Endodermal cell (in vitro differentiated cells): ENCODE data around the gene ANKRD39. TPM values are rescaled to one million over a fixed set of nuclear protein-coding genes. Genes with fewer than 3 reads are reported as not detected.

Source experiments
- DNase-seq: peaks from one replicate; pipeline ENCODE4 v3.0.0-alpha.2; 2017
- H3K27ac ChIP-seq: 2 replicates; pipeline ENCODE4 v1.5.1; 2013; ENCODE audit warnings: mild to moderate bottlenecking, low read depth, low read length, moderate library complexity
- H3K27me3 ChIP-seq: 2 replicates; pipeline ENCODE4 v1.6.1; 2013; ENCODE audit warnings: mild to moderate bottlenecking, low read length, moderate library complexity; ENCODE audit not compliant: insufficient read depth, control insufficient read depth, poor library complexity, severe bottlenecking
- H3K36me3 ChIP-seq: 2 replicates; pipeline ENCODE4 v1.7.0; 2013; ENCODE audit warnings: mild to moderate bottlenecking, low read length, moderate library complexity; ENCODE audit not compliant: control insufficient read depth, insufficient read depth
- H3K4me1 ChIP-seq: one replicate; pipeline ENCODE4 v1.7.0; 2013; ENCODE audit warnings: low read length; ENCODE audit not compliant: control insufficient read depth, insufficient read depth
- H3K4me3 ChIP-seq: 2 replicates; pipeline ENCODE4 v1.5.1; 2013; ENCODE audit warnings: mild to moderate bottlenecking, low read length, moderate library complexity
- H3K9ac ChIP-seq: 2 replicates; pipeline ENCODE4 v1.6.1; 2013; ENCODE audit warnings: mild to moderate bottlenecking, low read length, moderate library complexity; ENCODE audit not compliant: poor library complexity, severe bottlenecking; ENCODE audit errors: extremely low read depth
- H3K9me3 ChIP-seq: 2 replicates; pipeline ENCODE4 v1.6.1; 2013; ENCODE audit warnings: mild to moderate bottlenecking, low read length, moderate library complexity; ENCODE audit not compliant: control insufficient read depth
- H3K27ac Mint-ChIP-seq: 2 replicates; pipeline ENCODE4 v1.8.0; 2020; ENCODE audit warnings: mixed read lengths
- H3K27me3 Mint-ChIP-seq: 2 replicates; pipeline ENCODE4 v1.8.0; 2021; ENCODE audit warnings: mild to moderate bottlenecking, mixed read lengths; ENCODE audit not compliant: insufficient read depth
- H3K36me3 Mint-ChIP-seq: 2 replicates; pipeline ENCODE4 v1.8.0; 2020; ENCODE audit warnings: low read depth, mixed read lengths
- H3K4me1 Mint-ChIP-seq: 2 replicates; pipeline ENCODE4 v1.8.0; 2020; ENCODE audit warnings: mixed read lengths
- H3K4me3 Mint-ChIP-seq: 2 replicates; pipeline ENCODE4 v1.8.0; 2020; ENCODE audit warnings: mild to moderate bottlenecking, moderate library complexity, mixed read lengths
- H3K9me3 Mint-ChIP-seq: 2 replicates; pipeline ENCODE4 v1.8.0; 2020; ENCODE audit warnings: mild to moderate bottlenecking, mixed read lengths
- CTCF ChIP-seq: fragments of 200-600 bp; sonication (generic); conservative IDR thresholded peaks from 2 replicates; pipeline ENCODE4 v1.5.0; 2021; ENCODE audit warnings: antibody characterized with exemption, mild to moderate bottlenecking
- WGBS, 2 experiments: methylation state at CpG; one replicate each; pipeline versions ENCODE4 v1.1.5 to v1.1.7; 2013; ENCODE audit warnings: missing lambda C conversion rate in 2 of 2, mixed read lengths in 1 of 2; ENCODE audit not compliant: insufficient coverage in 1 of 2, insufficient read length in 1 of 2; 5-methylcytosine and 5-hydroxymethylcytosine counted together
- total RNA-seq, 2 donors: library from RNA; stranded (reverse); fragmentation: NEBNext Ultra II Directional in 1 of 2; extraction: Animal tissue kit (Norgen Biotek cat#: 25700) in 1 of 2; gene quantifications; 2 replicates in 1 of 2; 3 replicates in 1 of 2; pipeline ENCODE4 v1.2.1, GENCODE V29; 2021

ANKRD39 gene
- total RNA-seq, 2 donors from 2014 or later, result 14.6 to 16.7 TPM

GRCh38 chr2:96893289-96894150 is 35.7 kb upstream of the ANKRD39 start:
- no peaks in the 10 kb centered on the region for H3K36me3 ChIP-seq
- H3K27me3 ChIP-seq, result no peaks in the 10 kb centered on the region
- H3K4me3 ChIP-seq, result no peak overlapping the region
- DNase-seq, result no peak
- no peaks in the 10 kb centered on the region for H3K27me3 Mint-ChIP-seq
- H3K4me1 Mint-ChIP-seq, result peaks cover 50% of the 10 kb centered on the region
- H3K27ac Mint-ChIP-seq, result no peak overlapping the region
- H3K36me3 Mint-ChIP-seq, result no peaks in the 10 kb centered on the region
- TF ChIP-seq CTCF, result no peak
- H3K9ac ChIP-seq, result no peak overlapping the region
- no peak overlapping the region for H3K4me3 Mint-ChIP-seq
- no peaks in the 10 kb centered on the region for H3K9me3 Mint-ChIP-seq
- peaks cover 12% of the 10 kb centered on the region for H3K4me1 ChIP-seq
- H3K27ac ChIP-seq, result no peak overlapping the region
- 94 to 96% methylated on average over 11 to 16 of the region's 16 CpGs for WGBS, 2 experiments
- no peaks in the 10 kb centered on the region for H3K9me3 ChIP-seq

DNA sequence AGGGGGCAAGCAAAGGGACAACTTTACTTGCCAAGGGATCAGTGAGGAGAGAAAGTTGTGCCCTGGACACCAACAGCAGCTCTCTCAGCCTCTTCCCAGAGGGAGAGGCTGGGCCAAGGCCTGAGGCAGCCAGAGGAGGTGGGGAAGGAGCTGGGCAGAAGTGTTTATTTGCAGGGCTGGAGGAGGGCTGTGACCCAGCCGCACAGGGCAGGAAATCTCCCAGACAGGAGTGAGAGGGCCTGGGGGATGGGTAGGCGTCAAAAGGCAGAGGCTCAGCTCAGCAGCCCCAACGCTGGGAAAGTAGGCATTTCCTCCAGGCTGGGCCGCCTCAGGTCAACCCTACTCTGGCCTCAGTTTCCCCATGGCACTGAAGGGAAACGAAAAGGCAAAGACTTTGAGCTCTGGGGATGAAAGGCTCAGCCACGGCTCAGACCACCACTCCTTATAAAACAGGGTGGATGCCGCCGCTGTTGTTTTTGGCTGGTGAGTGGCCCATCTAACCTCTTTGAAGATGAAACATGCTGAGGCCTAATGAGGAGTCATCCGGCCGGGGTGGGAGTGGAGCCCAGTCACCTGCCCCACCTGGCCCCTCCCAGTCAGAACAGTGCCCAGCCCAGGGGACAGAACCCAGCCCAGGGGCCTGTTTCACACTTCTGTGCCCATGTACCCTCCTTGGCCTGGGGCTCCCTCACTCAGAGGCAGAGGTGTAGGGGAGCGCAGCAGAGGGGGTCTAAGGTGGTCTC is 33.9 kb upstream of the ANKRD39 start:
- Mint-ChIP-seq H3K27ac (peak overlapping the region; percentile 91), H3K27me3 (no peaks in the 10 kb centered on the region), H3K4me3 (peak overlapping the region; percentile 5), H3K36me3 (no peaks in the 10 kb centered on the region), H3K4me1 (peaks cover 52% of the 10 kb centered on the region), H3K9me3 (no peaks in the 10 kb centered on the region)
- no peak overlapping the region for H3K27ac ChIP-seq
- H3K4me1 ChIP-seq, result peaks cover 12% of the 10 kb centered on the region
- TF ChIP-seq CTCF, result no peak
- 64 to 78% methylated on average over 10 to 11 of the region's 11 CpGs for WGBS, 2 experiments
- H3K36me3 ChIP-seq, result no peaks in the 10 kb centered on the region
- H3K9me3 ChIP-seq, result no peaks in the 10 kb centered on the region
- H3K27me3 ChIP-seq, result no peaks in the 10 kb centered on the region
- H3K9ac ChIP-seq, result no peak overlapping the region
- H3K4me3 ChIP-seq, result no peak overlapping the region
- DNase-seq, result peak; percentile 84

DNA sequence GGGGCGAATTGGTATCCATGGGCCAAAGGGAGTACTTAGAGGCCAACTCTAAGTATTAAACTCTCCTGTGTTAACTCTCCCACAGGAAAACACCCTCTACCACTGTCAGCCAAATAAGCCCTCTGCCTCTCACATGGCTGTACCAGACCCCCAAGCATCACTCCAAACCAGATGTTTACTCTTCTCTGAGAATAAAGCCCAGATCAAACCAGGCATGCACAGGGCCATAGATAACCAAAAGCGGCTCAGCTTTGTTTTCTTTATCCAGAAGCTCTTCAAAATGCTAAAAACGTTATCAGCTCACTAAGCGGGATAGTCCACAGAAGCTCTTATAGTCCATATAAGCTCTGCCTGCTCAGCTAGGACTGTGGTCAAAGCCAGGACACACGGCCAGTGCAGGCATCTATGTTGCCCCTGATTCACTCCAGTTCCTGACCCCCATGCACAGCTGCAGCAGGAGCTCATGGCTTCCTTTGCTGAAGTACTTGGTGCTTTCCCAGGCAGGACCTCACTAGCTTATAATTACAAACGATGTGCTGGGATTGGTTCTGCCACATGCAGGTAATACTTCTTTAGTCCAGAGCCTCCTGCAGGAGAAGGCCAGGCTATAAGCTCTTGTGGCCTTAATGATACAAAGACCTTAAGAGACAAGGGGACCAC is 33.0 kb upstream of the ANKRD39 start:
- Mint-ChIP-seq H3K27me3 (no peaks in the 10 kb centered on the region), H3K4me1 (peaks cover 53% of the 10 kb centered on the region), H3K27ac (peak overlapping the region; percentile 91), H3K36me3 (no peaks in the 10 kb centered on the region), H3K4me3 (peak overlapping the region; percentile 5), H3K9me3 (no peaks in the 10 kb centered on the region)
- Histone ChIP-seq H3K27ac (no peak overlapping the region), H3K4me1 (peaks cover 12% of the 10 kb centered on the region), H3K4me3 (no peak overlapping the region), H3K27me3 (no peaks in the 10 kb centered on the region), H3K36me3 (no peaks in the 10 kb centered on the region), H3K9ac (no peak overlapping the region), H3K9me3 (no peaks in the 10 kb centered on the region)
- 72 to 75% methylated on average over 6 of the region's 6 CpGs for WGBS, 2 experiments
- no peak for DNase-seq
- TF ChIP-seq CTCF, result no peak
